PFSK-1 (cell line): ENCODE measurements around the gene CRISP1.

ENCODE experiments used
- FOXP2 ChIP-seq: optimal IDR thresholded peaks from 2 replicates; pipeline ENCODE3; 2011; ENCODE audit warnings: borderline replicate concordance, control low read depth, inconsistent platforms; ENCODE audit not compliant: insufficient read depth; ENCODE audit errors: extremely low read length, extremely low read depth
- POLR2AphosphoS5 ChIP-seq: IDR thresholded peaks from 2 replicates; pipeline ENCODE4 v1.6.1; 2012; ENCODE audit warnings: low read depth, mild to moderate bottlenecking, control low read depth, low read length, moderate library complexity
- SIN3A ChIP-seq: IDR thresholded peaks from 2 replicates; pipeline ENCODE4 v1.6.1; 2012; ENCODE audit warnings: mild to moderate bottlenecking, low read length, moderate library complexity, borderline replicate concordance; ENCODE audit not compliant: insufficient read depth
- TAF1 ChIP-seq: IDR thresholded peaks from 2 replicates; pipeline ENCODE4 v1.6.1; 2012; ENCODE audit warnings: low read length, control low read depth, borderline replicate concordance; ENCODE audit not compliant: insufficient read depth
- TF ChIP-seq, protein P1 (sequence below), 2 experiments: IDR thresholded peaks; 2 replicates each; pipeline versions ENCODE4 v1.6.1 to v1.8.0; 2011 to 2012; ENCODE audit warnings: low read depth in 2 of 2, low read length in 2 of 2, control low read depth in 1 of 2, inconsistent platforms in 1 of 2, mild to moderate bottlenecking in 1 of 2, moderate library complexity in 1 of 2; ENCODE audit not compliant: insufficient read depth in 1 of 2

CRISP1 gene

DNA sequence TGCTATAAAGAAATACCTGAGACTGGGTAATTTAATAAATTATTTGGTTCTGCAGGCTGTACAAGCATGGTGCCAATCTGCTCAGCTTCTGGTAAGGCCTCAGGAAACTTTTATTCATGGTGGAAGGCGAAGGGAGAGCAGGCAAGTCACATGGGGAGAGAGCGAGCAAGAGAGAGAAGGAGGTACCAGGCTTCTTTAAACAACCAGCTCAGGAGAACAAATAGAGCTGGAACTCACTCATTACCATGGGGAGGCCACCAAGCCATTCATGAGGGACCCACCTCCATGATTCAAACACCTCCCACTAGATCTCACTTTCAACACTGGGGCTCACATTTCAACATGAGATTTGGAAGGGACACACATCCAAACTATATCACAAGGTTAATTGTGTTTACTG lies 44.9 kb upstream of the CRISP1 start:
- TF ChIP-seq TAF1: no peak
- no peak for TF ChIP-seq FOXP2
- no peak for TF ChIP-seq SIN3A
- no peak for TF ChIP-seq POLR2AphosphoS5
- TF ChIP-seq, protein P1, sequence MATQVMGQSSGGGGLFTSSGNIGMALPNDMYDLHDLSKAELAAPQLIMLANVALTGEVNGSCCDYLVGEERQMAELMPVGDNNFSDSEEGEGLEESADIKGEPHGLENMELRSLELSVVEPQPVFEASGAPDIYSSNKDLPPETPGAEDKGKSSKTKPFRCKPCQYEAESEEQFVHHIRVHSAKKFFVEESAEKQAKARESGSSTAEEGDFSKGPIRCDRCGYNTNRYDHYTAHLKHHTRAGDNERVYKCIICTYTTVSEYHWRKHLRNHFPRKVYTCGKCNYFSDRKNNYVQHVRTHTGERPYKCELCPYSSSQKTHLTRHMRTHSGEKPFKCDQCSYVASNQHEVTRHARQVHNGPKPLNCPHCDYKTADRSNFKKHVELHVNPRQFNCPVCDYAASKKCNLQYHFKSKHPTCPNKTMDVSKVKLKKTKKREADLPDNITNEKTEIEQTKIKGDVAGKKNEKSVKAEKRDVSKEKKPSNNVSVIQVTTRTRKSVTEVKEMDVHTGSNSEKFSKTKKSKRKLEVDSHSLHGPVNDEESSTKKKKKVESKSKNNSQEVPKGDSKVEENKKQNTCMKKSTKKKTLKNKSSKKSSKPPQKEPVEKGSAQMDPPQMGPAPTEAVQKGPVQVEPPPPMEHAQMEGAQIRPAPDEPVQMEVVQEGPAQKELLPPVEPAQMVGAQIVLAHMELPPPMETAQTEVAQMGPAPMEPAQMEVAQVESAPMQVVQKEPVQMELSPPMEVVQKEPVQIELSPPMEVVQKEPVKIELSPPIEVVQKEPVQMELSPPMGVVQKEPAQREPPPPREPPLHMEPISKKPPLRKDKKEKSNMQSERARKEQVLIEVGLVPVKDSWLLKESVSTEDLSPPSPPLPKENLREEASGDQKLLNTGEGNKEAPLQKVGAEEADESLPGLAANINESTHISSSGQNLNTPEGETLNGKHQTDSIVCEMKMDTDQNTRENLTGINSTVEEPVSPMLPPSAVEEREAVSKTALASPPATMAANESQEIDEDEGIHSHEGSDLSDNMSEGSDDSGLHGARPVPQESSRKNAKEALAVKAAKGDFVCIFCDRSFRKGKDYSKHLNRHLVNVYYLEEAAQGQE (IDR thresholded peaks at IDR 0.05; ENCODE audit: insufficient read depth in 1 of 2, low read depth in 2 of 2, low read length in 2 of 2): no peak

DNA sequence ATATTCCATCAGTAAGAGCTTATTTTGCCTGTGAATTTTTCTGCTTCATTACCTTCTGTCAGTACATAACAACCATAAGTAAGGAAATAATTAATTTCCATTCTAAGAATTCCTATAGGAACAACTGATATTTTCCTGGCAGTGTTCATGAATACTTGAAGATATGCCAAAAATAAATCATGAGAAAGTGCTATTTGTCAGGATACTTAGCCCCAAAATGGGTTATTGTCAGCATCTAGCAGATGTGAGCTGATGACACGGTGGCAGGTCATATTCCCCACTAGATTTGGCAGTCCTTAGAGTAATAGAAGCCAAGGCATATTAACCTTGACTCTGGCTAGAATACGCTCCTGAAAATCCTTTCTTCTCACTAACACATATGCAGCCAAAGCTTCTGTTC lies 43.2 kb upstream of the CRISP1 start:
- no peak for TF ChIP-seq TAF1
- TF ChIP-seq, protein P1 (IDR thresholded peaks at IDR 0.05; ENCODE audit: insufficient read depth in 1 of 2, low read depth in 2 of 2, low read length in 2 of 2): no peak
- TF ChIP-seq SIN3A: no peak
- TF ChIP-seq FOXP2: no peak
- TF ChIP-seq POLR2AphosphoS5: no peak

DNA sequence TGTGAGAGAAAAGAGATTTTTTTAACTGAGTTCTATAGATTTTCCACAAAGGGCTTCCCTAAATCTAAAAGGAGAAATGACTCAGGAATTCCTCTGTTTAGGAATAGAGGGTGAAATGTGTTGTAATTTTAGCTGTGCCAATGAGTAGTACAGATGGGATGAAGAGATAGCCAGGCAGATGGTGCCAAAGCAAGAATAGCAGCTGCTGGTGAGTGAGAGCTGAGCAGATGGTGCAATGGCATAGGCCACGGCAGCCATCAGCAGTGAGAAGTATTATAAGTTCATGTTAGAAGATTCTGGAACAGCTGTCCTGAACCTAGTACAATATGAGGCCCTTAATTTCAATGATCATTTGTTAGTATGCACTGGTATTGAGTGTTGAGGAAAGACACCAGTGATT lies 40.2 kb upstream of the CRISP1 start:
- no peak for TF ChIP-seq POLR2AphosphoS5

DNA sequence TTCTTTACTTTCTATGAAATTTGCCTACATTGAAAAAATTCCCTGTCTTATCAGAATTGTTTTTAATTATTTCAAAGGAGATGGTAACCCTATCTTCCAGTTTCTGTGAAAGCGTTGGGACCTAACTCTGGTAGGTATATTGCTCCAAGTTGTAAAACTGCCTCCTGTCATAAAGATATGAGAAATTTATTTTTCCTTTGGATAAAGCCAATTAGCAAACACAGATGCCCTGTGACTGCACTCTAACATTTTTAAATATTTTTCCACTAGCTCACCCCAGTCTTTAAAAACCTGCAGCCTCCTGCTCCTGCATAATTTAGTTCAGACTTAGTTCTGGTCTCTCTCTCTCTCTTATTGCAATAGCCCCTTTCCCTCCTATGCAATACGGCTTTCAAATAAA lies 39.0 kb upstream of the CRISP1 start:
- TF ChIP-seq, protein P1 (IDR thresholded peaks at IDR 0.05; ENCODE audit: insufficient read depth in 1 of 2, low read depth in 2 of 2, low read length in 2 of 2): no peak
- TF ChIP-seq POLR2AphosphoS5 (no peak), FOXP2 (no peak), SIN3A (no peak), TAF1 (no peak)

DNA sequence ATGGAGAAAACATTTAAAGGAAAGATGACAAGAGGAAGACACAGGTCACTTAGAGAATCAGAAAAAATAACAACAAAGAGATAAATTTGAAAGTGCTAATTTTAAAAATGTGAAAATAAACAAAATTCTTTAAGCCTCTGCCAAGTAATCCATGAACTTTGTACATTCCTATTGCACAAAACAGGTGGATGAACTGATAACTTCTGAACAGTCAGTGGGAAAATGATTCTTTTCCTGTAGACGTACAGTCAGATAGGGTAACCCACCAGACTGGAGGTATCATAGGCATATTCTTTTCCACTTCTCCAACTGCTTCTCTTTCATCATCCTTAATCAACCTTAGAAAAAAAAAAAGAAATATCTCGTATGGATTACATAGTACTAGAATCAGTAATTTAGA lies 36.5 kb upstream of the CRISP1 start:
- TF ChIP-seq POLR2AphosphoS5: no peak

DNA sequence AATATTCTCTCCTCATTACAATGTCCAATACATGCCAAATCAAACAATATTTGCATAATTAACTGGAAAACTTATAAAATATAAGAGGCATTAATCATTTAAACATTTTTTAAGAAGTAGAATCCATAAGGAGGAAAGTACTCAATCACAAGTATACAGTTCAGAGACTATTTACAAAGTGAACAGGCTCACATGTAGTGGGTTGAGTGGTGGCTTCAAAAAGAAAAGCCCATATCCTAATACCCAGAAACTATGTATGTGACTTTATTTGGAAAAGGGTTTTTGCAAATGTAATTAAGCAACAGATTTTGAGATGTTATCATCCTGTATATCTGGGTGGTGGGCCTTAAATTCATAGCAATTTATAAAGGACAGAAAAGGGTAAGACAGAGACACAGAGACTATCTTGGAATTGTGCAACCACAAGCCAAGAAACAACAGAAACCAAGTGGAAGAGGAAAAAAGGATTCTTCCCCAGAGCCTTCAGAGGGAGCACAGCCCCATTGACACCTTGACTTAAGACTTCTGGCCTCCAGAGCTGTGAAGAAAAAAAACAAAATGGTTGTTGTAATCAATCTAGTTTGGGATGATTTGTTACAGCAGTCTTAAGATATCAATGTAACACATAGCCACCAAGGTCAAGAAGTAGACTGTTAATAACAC lies 32.7 kb upstream of the CRISP1 start:
- TF ChIP-seq FOXP2 (no peak), SIN3A (no peak), TAF1 (no peak), POLR2AphosphoS5 (no peak)
- TF ChIP-seq, protein P1 (IDR thresholded peaks at IDR 0.05; ENCODE audit: insufficient read depth in 1 of 2, low read depth in 2 of 2, low read length in 2 of 2): no peak
